ENCODE data around the gene ETS2. TPM values are rescaled to one million over a fixed set of nuclear protein-coding genes. Genes with fewer than 3 reads are reported as not detected.

Gene ETS2
- total and polyA plus RNA-seq, 12 donors: 15.1 to 66.8 (median 44.6) TPM

- no peak for TF ChIP-seq CTCF (IDR thresholded peaks at IDR 0.05)
- no peak for TF ChIP-seq POLR2A (IDR thresholded peaks at IDR 0.05)
- Histone ChIP-seq H3K4me1 (replicated peaks in 1 of 2) (peaks cover 0 to 7% of the 10 kb centered on the region in 2 donors), H3K27me3 (no peaks in the 10 kb centered on the region), H3K9me3 (replicated peaks in 1 of 3) (no peaks in the 10 kb centered on the region), H3K36me3 (replicated peaks in 1 of 2) (no peaks in the 10 kb centered on the region), H3K27ac (peak overlapping the region in 1 of 5 donors; percentile 60), H3K4me3 (no peak overlapping the region)
- peak; percentile 57 to 92 (median 85) for DNase-seq
- intact Hi-C loops (cut with DNase I): no loop called here
- 55 to 67% (median 59%) methylated on average over 7 of the region's 7 CpGs for WGBS, 4 donors
These were observed 26.1 kb downstream of the ETS2 start for GRCh38 chr21:38831526-38832467.

- no peaks in the 10 kb centered on the region for H3K9me3 ChIP-seq (replicated peaks in 1 of 3)
- no peak overlapping the region for H3K4me3 ChIP-seq
- no peak for DNase-seq
- no peak overlapping the region for H3K27ac ChIP-seq
- H3K4me1 ChIP-seq (replicated peaks in 1 of 2): peaks cover 0 to 7% of the 10 kb centered on the region in 2 donors
- no peaks in the 10 kb centered on the region for H3K27me3 ChIP-seq
- 71 to 86% (median 81%) methylated on average over 2 to 3 of the region's 3 CpGs for WGBS, 4 donors
- no peaks in the 10 kb centered on the region for H3K36me3 ChIP-seq (replicated peaks in 1 of 2)
- intact Hi-C loops (cut with DNase I): no loop called here
- TF ChIP-seq CTCF (IDR thresholded peaks at IDR 0.05): no peak
- TF ChIP-seq POLR2A (IDR thresholded peaks at IDR 0.05): no peak
These were observed 26.9 kb downstream of the ETS2 start for GRCh38 chr21:38832664-38833063.

GRCh38 chr21:38833117-38833516 lies 27.4 kb downstream of the ETS2 start:
- H3K27ac ChIP-seq: no peak overlapping the region
- TF ChIP-seq POLR2A (IDR thresholded peaks at IDR 0.05) (no peak), CTCF (IDR thresholded peaks at IDR 0.05) (no peak)
- no peak overlapping the region for H3K4me3 ChIP-seq
- no peaks in the 10 kb centered on the region for H3K27me3 ChIP-seq
- peaks cover 0 to 7% of the 10 kb centered on the region in 2 donors for H3K4me1 ChIP-seq (replicated peaks in 1 of 2)
- DNase-seq: no peak
- WGBS, 4 donors: 62 to 83% (median 79%) methylated on average over 3 of the region's 3 CpGs
- intact Hi-C loops (cut with DNase I): no loop called here
- no peaks in the 10 kb centered on the region for H3K9me3 ChIP-seq (replicated peaks in 1 of 3)
- no peaks in the 10 kb centered on the region for H3K36me3 ChIP-seq (replicated peaks in 1 of 2)

GRCh38 chr21:38834725-38835124 lies 29.0 kb downstream of the ETS2 start:
- Histone ChIP-seq H3K27me3 (no peaks in the 10 kb centered on the region), H3K4me3 (no peak overlapping the region), H3K27ac (no peak overlapping the region), H3K4me1 (replicated peaks in 1 of 2) (peaks cover 0 to 11% of the 10 kb centered on the region in 2 donors), H3K9me3 (replicated peaks in 1 of 3) (no peaks in the 10 kb centered on the region), H3K36me3 (replicated peaks in 1 of 2) (no peaks in the 10 kb centered on the region)
- no peak for TF ChIP-seq POLR2A (IDR thresholded peaks at IDR 0.05)
- WGBS, 4 donors: 79 to 87% (median 86%) methylated on average over 3 of the region's 3 CpGs
- no peak for DNase-seq
- intact Hi-C loops (cut with DNase I): no loop called here
